LHCN-M2 (cell line): ENCODE results near the gene MOCOS. TPM values are rescaled to one million over a fixed set of nuclear protein-coding genes. Genes with fewer than 3 reads are reported as not detected.
"Not testable (repeated sequence)": the region's sequence is repeated elsewhere in the genome, so short reads cannot be mapped to it uniquely, and the experiment has no call there.

Experiments used
- DNase-seq: peaks from one replicate; pipeline ENCODE4 v3.0.0-alpha.2; 2012; ENCODE audit warnings: low read depth
- total RNA-seq: library from RNA; depleted of rRNA; stranded (reverse); fragments of >200 nt; gene quantifications from 2 replicates; pipeline ENCODE4 v1.2.3, GENCODE V29; 2014

MOCOS gene
- total RNA-seq, 1 experiment from 2014 or later: 5.7 TPM

DNA sequence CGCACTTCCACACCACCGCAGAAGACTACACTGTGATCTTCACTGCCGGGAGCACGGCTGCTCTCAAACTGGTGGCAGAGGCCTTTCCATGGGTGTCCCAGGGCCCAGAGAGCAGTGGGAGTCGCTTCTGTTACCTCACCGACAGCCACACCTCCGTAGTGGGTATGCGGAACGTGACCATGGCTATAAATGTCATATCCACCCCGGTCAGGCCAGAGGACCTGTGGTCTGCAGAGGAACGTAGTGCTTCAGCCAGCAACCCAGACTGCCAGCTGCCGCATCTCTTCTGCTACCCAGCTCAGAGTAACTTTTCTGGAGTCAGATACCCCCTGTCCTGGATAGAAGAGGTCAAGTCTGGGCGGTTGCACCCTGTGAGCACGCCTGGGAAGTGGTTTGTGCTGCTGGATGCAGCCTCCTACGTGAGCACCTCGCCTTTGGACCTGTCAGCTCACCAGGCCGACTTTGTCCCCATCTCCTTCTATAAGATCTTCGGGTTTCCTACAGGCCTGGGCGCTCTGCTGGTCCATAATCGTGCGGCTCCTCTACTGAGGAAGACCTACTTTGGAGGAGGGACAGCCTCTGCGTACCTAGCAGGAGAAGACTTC is 12.5 kb downstream of the MOCOS start:
- no peak for DNase-seq

DNA sequence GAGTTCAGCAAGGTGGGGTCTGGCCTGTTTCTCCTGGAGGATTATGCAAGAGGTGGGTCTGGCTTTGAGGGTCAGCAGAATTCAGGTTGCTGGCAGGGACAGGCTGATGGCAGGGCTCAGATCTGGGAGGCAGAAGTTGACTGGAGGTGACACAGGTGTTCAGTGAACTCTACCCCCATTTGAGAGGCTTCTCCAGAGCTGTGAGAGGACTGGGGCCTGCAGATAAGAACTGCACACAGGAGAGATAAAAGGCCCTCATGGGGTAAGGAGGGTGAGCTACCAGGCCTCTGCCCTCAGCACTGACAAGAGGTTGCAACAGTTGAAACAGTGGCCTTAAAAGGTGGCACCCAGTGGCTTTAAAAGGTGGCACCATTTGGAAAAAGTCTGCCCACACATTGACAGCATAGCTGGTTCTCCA is 13.1 kb downstream of the MOCOS start:
- no peak for DNase-seq

DNA sequence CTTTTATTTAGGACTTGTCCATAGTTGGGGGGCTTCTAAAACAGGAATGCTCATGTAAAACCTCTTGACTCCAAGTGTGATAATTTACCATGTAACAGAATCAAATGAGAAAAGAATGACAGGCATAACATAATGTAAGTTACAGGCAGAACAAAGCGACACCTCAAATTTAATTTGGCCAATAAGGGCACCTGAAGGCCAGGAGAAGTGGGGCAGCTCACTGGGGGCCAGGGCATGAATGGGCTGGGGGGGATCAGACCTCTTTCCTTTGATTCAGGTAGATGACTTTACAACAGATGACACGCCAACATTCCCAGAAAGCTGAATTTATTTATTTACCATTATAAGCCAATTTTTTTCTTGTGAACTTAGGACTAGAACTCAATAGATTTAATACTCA is 14.5 kb downstream of the MOCOS start:
- no peak for DNase-seq

DNA sequence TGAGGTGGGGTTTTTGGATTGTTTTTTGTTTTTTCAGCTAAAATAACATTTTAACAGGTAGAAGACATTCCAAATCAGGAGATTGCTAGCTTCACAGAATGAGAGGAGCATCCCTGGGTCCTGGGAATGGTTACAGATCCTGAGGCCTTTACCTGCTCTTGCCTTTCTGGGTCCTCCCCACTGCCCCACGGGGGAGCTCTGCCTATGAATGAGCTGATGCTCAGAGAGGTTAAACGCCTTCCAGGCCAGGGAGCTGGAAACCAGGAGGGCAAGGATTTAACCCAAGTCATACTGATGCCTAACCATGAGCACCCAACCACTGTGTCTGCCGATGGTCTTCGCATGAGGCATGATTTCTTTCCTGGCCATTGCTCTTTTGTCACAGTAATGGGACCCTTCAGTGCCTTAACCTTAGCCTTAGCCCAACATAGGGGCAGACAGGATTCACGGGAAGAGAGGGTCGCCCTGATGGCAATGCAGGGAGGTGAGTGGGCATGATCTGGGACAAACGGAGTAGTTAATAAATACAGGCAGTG is 16.1 kb downstream of the MOCOS start:
- no peak for DNase-seq

DNA sequence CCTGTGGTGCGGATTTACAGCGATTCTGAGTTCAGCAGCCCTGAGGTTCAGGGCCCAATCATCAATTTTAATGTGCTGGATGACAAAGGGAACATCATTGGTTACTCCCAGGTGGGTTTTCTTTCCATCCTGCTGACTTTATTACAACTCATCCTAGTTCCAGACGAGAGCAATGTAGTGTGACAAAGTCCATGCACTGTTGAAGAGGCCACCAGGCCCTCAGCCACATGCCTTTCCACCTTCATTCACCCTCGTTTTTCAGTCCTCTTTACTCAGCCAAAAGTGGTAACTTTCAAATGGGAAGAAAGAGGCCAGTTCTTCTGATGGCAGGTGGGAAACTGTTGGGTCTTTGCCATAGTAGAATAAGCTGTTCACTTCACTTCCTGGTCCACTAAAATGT is 17.9 kb downstream of the MOCOS start:
- no peak for DNase-seq

DNA sequence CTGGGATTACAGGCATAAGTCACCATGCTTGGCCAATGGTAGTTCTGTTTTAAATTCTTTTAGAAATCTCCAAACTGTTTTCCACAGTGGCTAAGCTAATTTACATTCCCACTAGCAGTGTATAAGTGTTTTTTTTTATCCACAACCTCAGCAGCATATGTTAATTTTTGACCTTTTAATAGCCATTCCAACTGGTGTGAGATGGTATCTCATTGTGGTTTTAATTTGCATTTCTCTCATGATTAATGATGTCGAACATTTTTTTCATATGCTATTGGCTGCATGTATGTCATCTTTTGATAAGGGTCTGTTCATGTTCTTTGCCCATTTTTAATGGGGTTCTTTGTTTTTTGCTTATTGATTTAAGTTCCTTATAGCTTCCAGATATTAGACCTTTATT is 20.0 kb downstream of the MOCOS start:
- DNase-seq: no peak

DNA sequence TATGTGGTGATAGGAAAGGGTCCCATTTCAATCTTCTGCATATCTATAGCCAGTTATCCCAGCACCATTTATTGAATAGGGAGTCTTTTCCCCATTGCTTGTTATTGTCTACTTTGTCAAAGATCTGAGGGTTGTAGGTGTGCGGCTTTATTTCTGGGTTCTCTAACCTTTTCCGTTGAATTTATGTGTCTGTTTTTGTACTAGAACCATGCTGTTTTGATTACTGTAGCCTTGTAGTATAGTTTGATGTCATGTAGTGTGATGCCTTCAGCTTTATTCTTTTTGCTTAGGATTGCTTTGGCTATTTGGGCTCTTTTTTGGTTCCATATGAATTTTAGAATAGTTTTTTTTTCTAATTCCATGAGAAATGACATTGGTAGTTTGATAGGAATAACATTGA is 20.7 kb downstream of the MOCOS start:
- not testable (repeated sequence) for DNase-seq

DNA sequence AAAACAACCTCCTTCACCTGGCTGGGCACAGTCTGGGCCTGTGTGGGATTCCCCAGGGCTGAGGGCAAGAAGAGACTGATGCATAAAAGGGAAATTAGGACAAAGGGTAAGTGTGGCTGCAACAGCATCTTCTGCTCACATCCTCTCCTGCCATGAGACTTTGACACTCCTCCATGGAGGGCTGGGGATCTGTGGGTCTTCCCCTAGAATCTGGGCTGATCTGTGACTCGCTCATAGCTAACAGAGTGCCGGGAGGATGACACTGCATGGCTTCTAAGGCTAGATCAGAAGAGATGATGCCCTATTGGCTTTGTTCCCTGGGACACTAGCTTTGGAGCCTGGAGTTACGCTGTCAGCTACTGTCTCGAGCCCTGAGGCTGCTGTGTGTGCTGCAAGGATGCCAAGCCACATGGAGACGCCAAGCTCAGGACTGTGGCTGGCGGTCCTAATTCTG is 24.3 kb downstream of the MOCOS start:
- peak; percentile 17 for DNase-seq

DNA sequence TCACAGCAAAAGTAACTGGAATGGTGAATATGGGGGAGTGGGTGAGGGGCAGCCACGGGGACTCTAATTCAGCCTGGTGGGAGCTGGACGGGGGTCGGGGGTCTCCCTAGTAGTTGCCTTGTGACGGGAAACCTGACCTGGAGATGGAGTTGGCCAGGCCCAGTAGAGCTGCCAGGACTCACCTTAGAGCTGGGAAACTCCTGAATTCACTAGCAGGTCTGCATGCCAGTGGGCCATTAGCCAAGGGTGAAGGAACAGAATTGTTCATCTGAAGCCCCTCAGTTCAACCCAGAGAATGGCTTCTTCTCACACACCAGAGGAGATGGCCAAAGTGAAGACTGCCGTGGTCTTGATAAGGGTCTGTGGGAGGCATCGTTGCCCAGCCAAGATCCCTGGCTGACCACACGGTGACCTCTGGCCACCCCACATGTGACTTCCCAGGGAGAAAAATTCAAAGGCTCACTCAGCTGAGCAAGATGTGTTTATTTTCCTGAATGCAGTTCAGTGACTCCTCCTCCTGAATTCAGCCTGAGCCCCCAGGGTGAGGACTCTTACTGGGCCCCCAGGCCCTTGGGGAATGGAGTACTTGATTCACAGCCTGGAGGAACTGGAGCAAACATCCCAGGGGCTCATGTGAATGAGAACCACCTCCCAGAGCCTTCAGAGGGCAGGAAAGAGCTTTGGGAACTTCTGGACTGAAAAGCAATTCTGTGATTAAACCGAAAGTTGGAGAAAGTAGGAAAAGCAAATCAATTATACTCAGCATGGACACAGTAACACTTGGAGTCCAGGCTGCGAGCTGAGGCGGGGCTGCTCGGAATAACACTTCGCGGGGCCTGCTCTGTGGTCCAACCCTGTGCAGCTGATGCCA is 25.2 kb downstream of the MOCOS start:
- no peak for DNase-seq

DNA sequence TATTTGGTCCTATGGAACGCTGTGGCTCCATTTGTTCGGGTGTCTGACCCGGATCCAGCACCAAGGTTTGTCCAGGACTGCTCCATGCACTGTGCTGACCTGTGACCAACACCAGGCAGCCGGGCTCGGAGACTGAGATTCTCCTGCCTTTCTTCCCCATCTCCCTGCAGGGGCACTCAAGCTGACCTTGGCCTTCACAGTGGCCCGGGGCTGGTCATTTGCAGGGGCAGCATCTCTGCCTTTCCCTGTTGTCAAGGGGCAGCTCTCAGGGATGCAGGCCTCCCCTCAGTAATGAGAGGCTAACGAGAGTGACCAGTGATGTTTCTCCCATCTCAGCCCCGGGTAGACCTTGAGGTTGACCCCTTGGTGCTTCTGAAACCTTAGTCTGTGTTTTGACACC is 27.5 kb downstream of the MOCOS start:
- DNase-seq: no peak

DNA sequence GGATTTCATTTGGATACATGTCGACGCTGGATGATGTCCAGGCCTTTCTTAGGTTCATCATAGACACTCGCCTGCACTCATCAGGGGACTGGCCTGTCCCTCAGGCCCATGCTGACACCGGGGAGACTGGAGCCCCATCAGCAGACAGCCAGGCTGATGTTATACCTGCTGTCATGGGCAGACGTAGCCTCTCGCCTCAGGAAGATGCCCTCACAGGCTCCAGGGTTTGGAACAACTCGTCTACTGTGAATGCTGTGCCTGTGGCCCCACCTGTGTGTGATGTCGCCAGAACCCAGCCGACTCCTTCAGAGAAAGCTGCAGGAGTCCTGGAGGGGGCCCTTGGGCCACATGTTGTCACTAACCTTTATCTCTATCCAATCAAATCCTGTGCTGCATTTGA is 28.3 kb downstream of the MOCOS start:
- no peak for DNase-seq

DNA sequence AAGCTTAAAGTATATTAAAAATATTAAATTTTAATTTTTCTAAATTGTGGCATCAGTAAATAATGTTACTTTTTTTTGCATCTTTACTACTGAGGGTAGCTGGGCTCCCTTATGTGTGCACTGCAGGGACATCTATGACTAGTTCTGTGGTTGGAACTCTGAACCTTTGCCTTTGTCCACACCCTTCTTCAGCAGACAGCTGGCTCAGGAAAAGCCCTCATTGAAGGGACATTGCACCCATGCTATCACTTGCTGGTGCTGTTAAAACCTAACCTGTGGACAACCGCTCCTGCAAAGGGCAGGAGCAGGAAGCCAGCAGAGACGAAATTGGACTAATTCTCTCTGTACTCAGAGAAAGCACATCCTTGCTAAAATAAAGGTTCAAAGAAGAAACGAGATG is 30.1 kb downstream of the MOCOS start:
- peak; percentile 10 for DNase-seq

DNA sequence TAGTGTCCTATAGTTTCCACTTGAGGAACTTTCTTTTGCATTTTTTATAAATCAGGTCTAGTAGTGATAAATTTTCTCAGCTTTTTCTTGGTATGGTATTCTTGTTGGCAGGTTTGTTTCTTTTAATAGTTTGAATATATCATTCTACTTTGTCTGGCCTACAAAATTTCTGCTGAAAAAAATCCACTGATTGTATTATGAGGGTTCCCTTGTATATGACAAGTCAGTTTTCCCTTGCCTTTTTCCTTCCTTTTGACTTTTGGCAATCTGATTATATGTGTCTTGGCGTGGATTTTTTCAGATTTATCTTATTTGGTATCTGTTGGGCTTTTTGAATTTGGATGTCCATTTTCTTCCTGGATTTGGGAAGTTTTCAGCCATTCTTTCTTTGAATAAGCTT is 41.9 kb downstream of the MOCOS start:
- DNase-seq: no peak

DNA sequence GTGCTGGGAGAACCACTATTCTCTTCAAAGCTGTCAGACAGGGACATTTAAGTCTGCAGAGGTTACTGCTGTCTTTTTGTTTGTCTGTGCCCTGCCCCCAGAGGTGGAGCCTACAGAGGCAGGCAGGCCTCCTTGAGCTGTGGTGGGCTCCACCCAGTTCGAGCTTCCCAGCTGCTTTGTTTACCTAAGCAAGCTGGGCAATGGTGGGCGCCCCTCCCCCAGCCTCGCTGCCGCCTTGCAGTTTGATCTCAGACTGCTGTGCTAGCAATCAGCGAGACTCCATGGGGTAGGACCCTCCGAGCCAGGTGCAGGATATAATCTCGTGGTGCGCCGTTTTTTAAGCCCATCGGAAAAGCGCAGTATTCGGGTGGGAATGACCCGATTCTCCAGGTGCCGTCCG is 53.2 kb downstream of the MOCOS start:
- not testable (repeated sequence) for DNase-seq

DNA sequence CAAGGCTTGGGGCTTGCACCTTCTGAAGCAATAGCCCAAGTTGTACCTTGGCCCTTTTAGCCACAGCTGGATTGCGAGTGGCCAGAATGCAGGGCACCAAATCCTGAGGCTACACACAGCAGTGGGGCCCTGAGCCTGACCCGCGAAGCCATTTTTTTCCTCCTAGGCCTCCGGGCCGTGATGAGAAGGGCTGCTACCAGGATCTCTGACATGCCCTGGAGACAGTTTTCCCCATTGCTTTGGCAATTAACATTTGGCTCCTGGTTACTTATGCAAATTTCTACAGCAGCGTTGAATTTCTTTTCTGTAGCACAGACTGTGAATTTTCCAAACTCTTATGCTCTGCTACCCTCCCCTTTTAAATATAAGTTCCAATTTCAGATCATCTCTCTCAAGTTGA is 54.5 kb downstream of the MOCOS start:
- no peak for DNase-seq

DNA sequence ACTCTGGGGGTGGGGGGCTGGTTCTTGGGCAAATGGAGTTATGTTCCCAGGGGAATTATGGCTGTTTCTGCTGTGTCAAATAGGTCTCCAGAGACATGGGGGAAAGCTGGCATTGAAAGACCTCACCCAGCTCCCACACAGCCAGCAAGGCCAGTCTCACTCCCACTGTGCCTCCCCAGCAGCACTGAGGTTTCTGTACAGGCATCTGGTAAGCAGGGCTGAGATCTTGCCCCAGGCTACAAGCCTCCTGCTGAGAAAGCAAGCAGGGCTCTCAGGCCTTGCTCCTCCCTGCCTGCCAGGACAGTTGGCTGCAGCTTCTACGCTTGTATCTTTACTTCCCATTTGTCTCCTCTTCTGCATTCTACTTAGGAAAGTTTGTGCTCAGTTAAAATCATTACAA is 59.7 kb downstream of the MOCOS start:
- DNase-seq: no peak

DNA sequence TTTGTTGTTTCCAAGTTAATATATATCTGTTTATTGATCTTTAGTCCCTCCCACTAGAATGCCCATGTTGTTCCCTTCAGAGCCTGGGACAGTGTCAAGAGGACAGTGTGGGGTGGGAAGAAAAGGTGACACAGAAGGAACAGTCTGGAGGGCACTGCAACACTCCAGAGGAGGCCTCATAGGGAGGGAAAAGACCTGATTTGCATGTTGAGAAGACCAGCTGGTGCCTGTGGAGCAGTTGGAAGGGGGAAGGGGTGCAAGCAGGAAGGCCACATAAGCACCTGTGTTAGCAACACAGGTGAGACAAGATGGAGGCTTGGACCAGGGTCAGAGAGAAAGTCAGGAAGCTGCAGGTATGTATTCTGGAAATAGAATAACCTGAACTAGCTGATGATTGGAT is 62.1 kb downstream of the MOCOS start:
- no peak for DNase-seq

DNA sequence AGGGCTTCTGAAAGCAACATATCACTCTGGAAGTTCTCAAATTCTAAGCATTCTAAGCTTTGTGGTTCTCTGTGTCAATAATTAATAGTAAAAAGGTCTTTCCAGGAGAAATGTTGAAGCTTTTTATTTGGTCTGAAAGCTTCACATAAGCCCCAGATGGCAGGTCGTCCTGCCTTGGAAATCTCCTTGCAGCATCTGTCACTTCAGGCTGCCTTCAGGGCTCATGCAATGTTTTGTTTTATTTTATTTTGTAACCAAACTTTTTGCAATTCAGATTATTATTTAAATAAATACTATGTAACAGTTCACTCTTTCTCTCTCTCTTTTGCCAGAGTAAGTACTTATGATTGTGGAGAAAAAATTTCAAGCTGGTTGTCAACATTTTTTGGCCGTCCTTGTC is 63.5 kb downstream of the MOCOS start:
- DNase-seq: no peak

DNA sequence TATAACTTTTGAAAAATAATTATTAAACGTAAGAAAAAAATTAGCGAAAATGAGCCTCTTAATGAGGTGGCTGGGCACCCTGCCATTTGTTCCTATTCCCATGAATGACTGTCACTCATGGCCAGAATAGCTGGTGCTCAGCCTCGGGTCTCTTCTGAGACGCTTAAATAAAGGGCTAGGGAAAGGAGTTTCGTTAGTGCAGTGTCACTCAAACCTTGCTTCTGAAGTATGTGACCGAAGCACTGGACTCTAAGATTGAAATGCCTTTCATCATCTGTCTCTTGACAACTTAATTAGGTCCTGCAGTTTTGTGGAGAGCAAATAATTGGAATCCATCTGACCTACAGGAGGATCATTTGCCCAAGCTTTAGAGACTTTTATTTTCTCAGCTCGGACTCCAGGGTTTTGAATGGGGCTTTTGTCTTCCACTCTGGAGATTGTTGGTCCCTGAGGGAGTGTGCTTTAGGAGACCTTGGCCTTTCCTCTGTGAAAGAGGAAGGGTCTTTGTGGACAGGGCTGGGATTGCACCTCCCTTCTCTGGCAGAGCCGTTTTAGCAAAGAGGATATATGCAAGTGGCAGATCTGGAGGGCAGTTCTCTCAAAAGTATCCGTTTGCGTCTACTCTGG is 67.9 kb downstream of the MOCOS start:
- no peak for DNase-seq

DNA sequence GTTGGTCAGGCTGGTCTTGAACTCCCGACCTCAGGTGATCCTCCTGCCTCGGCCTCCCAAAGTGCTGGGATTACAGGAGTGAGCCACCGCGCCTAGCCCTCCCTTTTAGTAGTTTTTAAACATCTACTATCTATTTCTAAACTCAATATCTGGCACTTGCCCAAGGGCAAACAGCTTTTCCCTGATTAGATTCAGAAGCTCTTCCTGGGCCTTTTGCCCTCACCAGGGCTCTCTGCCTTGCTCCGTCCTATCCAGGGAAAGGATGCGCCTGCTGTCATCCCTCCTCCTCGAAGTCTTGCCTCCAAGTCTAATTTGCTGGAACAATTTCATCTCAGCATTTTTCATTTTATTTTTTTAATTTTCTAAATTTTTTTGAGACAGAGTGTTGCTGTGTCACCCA is 68.8 kb downstream of the MOCOS start:
- no peak for DNase-seq

DNA sequence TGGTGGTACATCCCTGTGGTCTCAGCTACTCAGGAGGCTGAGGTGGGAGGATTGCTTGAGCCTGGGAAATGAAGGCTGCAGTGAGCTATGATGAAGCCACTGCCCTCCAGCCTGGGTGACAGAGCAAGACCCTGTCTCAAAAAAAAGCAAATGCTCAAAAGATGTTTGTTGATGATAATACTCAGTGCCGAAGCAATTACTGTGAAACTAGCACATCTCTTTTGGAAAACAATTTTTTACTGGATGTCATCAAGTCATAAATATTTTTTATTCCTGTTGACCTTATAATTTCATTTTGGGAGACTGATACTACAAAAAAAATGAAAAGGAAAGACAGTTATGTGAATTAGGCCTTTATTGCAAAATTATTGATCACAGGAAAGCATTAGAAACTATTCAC is 75.7 kb downstream of the MOCOS start:
- DNase-seq: no peak

DNA sequence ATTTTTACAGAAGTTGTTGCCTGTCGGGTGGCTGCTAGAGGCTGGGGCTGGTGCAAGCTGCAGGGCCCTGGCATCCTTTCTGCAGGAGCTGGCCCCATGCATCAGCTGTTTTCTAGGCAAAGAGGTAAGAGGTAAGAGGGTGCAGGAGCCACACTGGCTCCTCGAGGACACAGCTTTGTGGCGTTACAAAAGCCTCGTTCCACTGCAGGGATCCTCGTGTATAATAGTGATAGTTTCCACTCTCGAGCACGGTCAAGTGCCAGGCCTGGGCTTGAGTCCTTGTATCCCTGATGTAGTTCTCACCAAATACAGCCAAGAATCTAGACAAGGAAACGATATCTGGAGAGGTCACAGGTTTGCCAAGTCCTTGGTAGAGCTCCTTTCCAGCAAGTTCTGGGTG is 77.0 kb downstream of the MOCOS start:
- no peak for DNase-seq

DNA sequence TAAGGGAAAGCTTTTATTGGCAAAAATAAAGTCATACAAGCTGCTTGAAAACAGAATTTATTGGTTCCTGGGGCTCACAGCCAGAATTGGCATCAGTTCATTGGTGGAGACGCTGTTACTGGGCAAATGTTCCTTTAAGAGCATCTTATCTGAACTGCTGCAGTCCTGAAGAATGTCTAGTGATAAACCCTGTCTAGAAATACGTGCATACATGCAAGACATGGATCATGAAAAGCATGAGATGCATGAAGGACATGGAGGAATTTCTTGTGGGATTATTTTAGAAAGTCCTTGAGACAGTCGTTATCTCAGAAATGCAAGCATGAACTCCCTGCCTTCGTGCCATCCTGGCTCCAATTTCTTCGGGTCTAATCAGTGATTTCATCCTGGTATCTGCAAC is 77.7 kb downstream of the MOCOS start:
- DNase-seq: no peak
